ENCODE results near the gene CHST3.

GRCh38 chr10:72049969-72050781 lies 86.0 kb downstream of the CHST3 start:
- TF ChIP-seq CTCF (conservative IDR thresholded peaks at IDR 0.05; ENCODE audit: low read length) (no peak), EZH2phosphoT487 (IDR thresholded peaks at IDR 0.05; ENCODE audit: borderline replicate concordance) (no peak)
